ENCODE results near the gene INHBB.
"Not testable (repeated sequence)": the region's sequence is repeated elsewhere in the genome, so short reads cannot be mapped to it uniquely, and the experiment has no call there.

Gene INHBB

GRCh38 chr2:120346026-120346666, at the start of gene INHBB:
Gene INHBB (plus strand): TSS chr2:120346136. CDS start chr2:120346189, 53 bp downstream.
- DNase-seq: no peak

- no peak for DNase-seq
These were observed 47.6 kb upstream of the INHBB start for GRCh38 chr2:120298173-120298835.

- DNase-seq: no peak
These were observed 46.9 kb upstream of the INHBB start for GRCh38 chr2:120299004-120299403.

GRCh38 chr2:120299561-120299960, 46.4 kb upstream of the INHBB start:
- no peak for DNase-seq

GRCh38 chr2:120300385-120300784, 45.6 kb upstream of the INHBB start:
- no peak for DNase-seq

- no peak for DNase-seq
These were observed 44.7 kb upstream of the INHBB start for GRCh38 chr2:120301284-120301683.

- DNase-seq: no peak
These were observed 43.6 kb upstream of the INHBB start for GRCh38 chr2:120302301-120302700.

- DNase-seq: no peak
These were observed 42.8 kb upstream of the INHBB start for GRCh38 chr2:120303177-120303576.

- DNase-seq: no peak
These were observed 40.6 kb upstream of the INHBB start for GRCh38 chr2:120305296-120305695.

- DNase-seq: no peak
These were observed 39.9 kb upstream of the INHBB start for GRCh38 chr2:120305937-120306490.

- DNase-seq: no peak
These were observed 38.5 kb upstream of the INHBB start for GRCh38 chr2:120307482-120307881.

GRCh38 chr2:120308038-120308910, 37.7 kb upstream of the INHBB start:
- no peak for DNase-seq

- DNase-seq: no peak
These were observed 35.8 kb upstream of the INHBB start for GRCh38 chr2:120310136-120310535.

GRCh38 chr2:120310841-120311240, 35.1 kb upstream of the INHBB start:
- not testable (repeated sequence) for DNase-seq

GRCh38 chr2:120312076-120312475, 33.9 kb upstream of the INHBB start:
- no peak for DNase-seq

- DNase-seq: peak; percentile 57
These were observed 32.9 kb upstream of the INHBB start for GRCh38 chr2:120312860-120313694.

- no peak for DNase-seq
These were observed 32.0 kb upstream of the INHBB start for GRCh38 chr2:120313695-120314615.

- DNase-seq: no peak
These were observed 31.1 kb upstream of the INHBB start for GRCh38 chr2:120314690-120315366.

GRCh38 chr2:120315367-120316033, 30.4 kb upstream of the INHBB start:
- no peak for DNase-seq

GRCh38 chr2:120316071-120316470, 29.9 kb upstream of the INHBB start:
- no peak for DNase-seq

All from GOT3 (cell line).